Loucy (cell line): Measurements from ENCODE around the gene NALCN.

Source experiments
- H2AFZ ChIP-seq: fragments of 200-600 bp; sonication (generic); 2 replicates; pipeline ENCODE4 v1.6.0; 2016; ENCODE audit warnings: antibody characterized with exemption, mild to moderate bottlenecking, low read length, moderate library complexity
- H3F3A ChIP-seq: fragments of 200-600 bp; 2 replicates; pipeline ENCODE4 v1.6.0; 2016; ENCODE audit warnings: antibody characterized with exemption, low read depth, mild to moderate bottlenecking
- H3K27me3 ChIP-seq: fragments of 200-600 bp; sonication (generic); 2 replicates; pipeline ENCODE4 v1.6.1; 2014; ENCODE audit warnings: low read length, mild to moderate bottlenecking; ENCODE audit not compliant: insufficient read depth, poor library complexity, severe bottlenecking
- H3K36me3 ChIP-seq: fragments of 200-600 bp; sonication (generic); 2 replicates; pipeline ENCODE4 v1.6.1; 2016; ENCODE audit warnings: low read length; ENCODE audit not compliant: insufficient read depth
- H3K4me1 ChIP-seq: fragments of 200-600 bp; sonication (generic); 2 replicates; pipeline ENCODE4 v1.5.1; 2014; ENCODE audit warnings: low read length, mild to moderate bottlenecking; ENCODE audit not compliant: insufficient read depth, poor library complexity, severe bottlenecking
- H3K4me2 ChIP-seq: fragments of 200-600 bp; sonication (generic); 2 replicates; pipeline ENCODE4 v1.6.0; 2014; ENCODE audit warnings: antibody characterized with exemption, low read length, low read depth, mild to moderate bottlenecking; ENCODE audit not compliant: poor library complexity, severe bottlenecking
- H3K4me3 ChIP-seq: fragments of 200-600 bp; sonication (generic); 2 replicates; pipeline ENCODE4 v1.5.1; 2014; ENCODE audit warnings: low read length, mild to moderate bottlenecking, mixed read lengths; ENCODE audit not compliant: poor library complexity, severe bottlenecking
- H3K79me2 ChIP-seq: fragments of 200-600 bp; sonication (generic); 2 replicates; pipeline ENCODE4 v1.6.1; 2014; ENCODE audit warnings: low read length; ENCODE audit not compliant: insufficient read depth
- H3K9ac ChIP-seq: fragments of 200-600 bp; sonication (generic); 2 replicates; pipeline ENCODE4 v1.6.0; 2014; ENCODE audit warnings: mild to moderate bottlenecking, low read depth, low read length, moderate library complexity; ENCODE audit not compliant: poor library complexity, severe bottlenecking
- H3K9me2 ChIP-seq: fragments of 200-600 bp; sonication (generic); replicated peaks from 2 replicates; pipeline ENCODE4 v1.6.1; 2016; ENCODE audit warnings: low read depth, low read length, mixed read lengths
- H3K9me3 ChIP-seq: fragments of 200-600 bp; sonication (generic); 2 replicates; pipeline ENCODE4 v1.6.1; 2014; ENCODE audit warnings: mild to moderate bottlenecking, antibody characterized with exemption, low read length, low read depth; ENCODE audit not compliant: insufficient read depth
- H4K20me1 ChIP-seq: fragments of 200-600 bp; sonication (generic); 2 replicates; pipeline ENCODE4 v1.6.0; 2014; ENCODE audit warnings: antibody characterized with exemption, low read length, mild to moderate bottlenecking; ENCODE audit not compliant: insufficient read depth, poor library complexity, severe bottlenecking
- EZH2phosphoT487 ChIP-seq: fragments of 200-600 bp; IDR thresholded peaks from 2 replicates; pipeline ENCODE4 v1.6.1; 2018; ENCODE audit warnings: antibody characterized with exemption, mild to moderate bottlenecking, moderate library complexity, borderline replicate concordance
- TF ChIP-seq, protein P1 (sequence below): fragments of 200-600 bp; sonication (generic); conservative IDR thresholded peaks from 2 replicates; pipeline ENCODE4 v1.5.1; 2014; ENCODE audit warnings: mild to moderate bottlenecking, antibody characterized with exemption, low read length

Gene NALCN

GRCh38 chr13:101248739-101249514 lies 167.4 kb downstream of the NALCN start:
- no peak overlapping the region for H3K4me2 ChIP-seq

GRCh38 chr13:101242720-101243119 lies 173.6 kb downstream of the NALCN start:
- Histone ChIP-seq H4K20me1 (no peaks in the 10 kb centered on the region), H3F3A (no peaks in the 10 kb centered on the region), H3K9me3 (no peaks in the 10 kb centered on the region), H3K4me3 (no peak overlapping the region), H3K9ac (no peak overlapping the region), H3K27me3 (no peaks in the 10 kb centered on the region), H3K4me1 (no peaks in the 10 kb centered on the region), H3K36me3 (no peaks in the 10 kb centered on the region), H3K79me2 (no peaks in the 10 kb centered on the region), H2AFZ (no peak overlapping the region), H3K9me2 (no peaks in the 10 kb centered on the region), H3K4me2 (no peak overlapping the region)
- no peak for TF ChIP-seq EZH2phosphoT487
- TF ChIP-seq, protein P1, sequence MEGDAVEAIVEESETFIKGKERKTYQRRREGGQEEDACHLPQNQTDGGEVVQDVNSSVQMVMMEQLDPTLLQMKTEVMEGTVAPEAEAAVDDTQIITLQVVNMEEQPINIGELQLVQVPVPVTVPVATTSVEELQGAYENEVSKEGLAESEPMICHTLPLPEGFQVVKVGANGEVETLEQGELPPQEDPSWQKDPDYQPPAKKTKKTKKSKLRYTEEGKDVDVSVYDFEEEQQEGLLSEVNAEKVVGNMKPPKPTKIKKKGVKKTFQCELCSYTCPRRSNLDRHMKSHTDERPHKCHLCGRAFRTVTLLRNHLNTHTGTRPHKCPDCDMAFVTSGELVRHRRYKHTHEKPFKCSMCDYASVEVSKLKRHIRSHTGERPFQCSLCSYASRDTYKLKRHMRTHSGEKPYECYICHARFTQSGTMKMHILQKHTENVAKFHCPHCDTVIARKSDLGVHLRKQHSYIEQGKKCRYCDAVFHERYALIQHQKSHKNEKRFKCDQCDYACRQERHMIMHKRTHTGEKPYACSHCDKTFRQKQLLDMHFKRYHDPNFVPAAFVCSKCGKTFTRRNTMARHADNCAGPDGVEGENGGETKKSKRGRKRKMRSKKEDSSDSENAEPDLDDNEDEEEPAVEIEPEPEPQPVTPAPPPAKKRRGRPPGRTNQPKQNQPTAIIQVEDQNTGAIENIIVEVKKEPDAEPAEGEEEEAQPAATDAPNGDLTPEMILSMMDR = no peak

More at GRCh38 chr13:101248739-101249514, 167.4 kb downstream of the NALCN start:
- no peaks in the 10 kb centered on the region for H3K9me3 ChIP-seq
- H3K27me3 ChIP-seq = no peaks in the 10 kb centered on the region
- H3K36me3 ChIP-seq = no peaks in the 10 kb centered on the region
- no peak for TF ChIP-seq EZH2phosphoT487
- TF ChIP-seq, protein P1 = no peak
- no peak overlapping the region for H2AFZ ChIP-seq
- H3K79me2 ChIP-seq = no peaks in the 10 kb centered on the region
- H3K9me2 ChIP-seq = no peaks in the 10 kb centered on the region
- H3K4me3 ChIP-seq = no peak overlapping the region
- no peaks in the 10 kb centered on the region for H3F3A ChIP-seq
- H3K9ac ChIP-seq = no peak overlapping the region
- H3K4me1 ChIP-seq = no peaks in the 10 kb centered on the region
- H4K20me1 ChIP-seq = no peaks in the 10 kb centered on the region

DNA sequence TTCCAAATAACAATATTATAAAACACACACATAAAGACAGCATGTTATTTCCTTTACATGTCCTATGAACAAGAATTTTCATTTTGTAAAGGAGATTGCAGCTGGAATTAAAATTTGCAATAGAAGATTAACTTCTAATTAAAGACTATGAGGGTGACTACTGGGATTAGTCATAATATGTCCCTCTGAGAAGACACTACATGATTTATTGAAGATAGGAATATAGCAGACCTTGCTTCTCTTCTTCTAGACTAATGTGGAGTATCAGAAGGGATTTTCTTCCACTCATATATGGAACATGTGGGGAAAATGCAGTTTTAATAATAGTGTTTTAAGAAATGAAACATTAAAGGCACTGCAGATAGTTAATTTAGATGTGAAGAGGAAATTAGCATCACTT lies 177.8 kb downstream of the NALCN start:
- Histone ChIP-seq H3K9me2 (no peaks in the 10 kb centered on the region), H3F3A (no peaks in the 10 kb centered on the region), H3K4me1 (no peaks in the 10 kb centered on the region), H3K27me3 (no peaks in the 10 kb centered on the region), H3K9ac (no peak overlapping the region), H4K20me1 (no peaks in the 10 kb centered on the region), H3K4me2 (no peak overlapping the region), H2AFZ (no peak overlapping the region), H3K4me3 (no peak overlapping the region), H3K36me3 (no peaks in the 10 kb centered on the region), H3K79me2 (no peaks in the 10 kb centered on the region), H3K9me3 (no peaks in the 10 kb centered on the region)
- TF ChIP-seq, protein P1 = no peak
- no peak for TF ChIP-seq EZH2phosphoT487
